Vagina (tissue), 2 donors: ENCODE results near the gene ANKRD60.

Source experiments
- CTCF ChIP-seq, 3 experiments: fragments of 450-650 bp in 2 of 3; fragments of 200-600 bp in 1 of 3; sonication (generic) in 1 of 3; IDR thresholded peaks; one replicate each; pipeline ENCODE4 v1.5.1; 2017 to 2019; ENCODE audit warnings: antibody characterized with exemption in 3 of 3, mild to moderate bottlenecking in 2 of 3, moderate library complexity in 2 of 3
- POLR2AphosphoS5 ChIP-seq, 2 donors: sonication (generic); formaldehyde crosslinking; IDR thresholded peaks; one replicate each; pipeline ENCODE4 v1.9.0; 2017; ENCODE audit warnings: antibody characterized with exemption in 2 of 2, mild to moderate bottlenecking in 2 of 2, low read depth in 1 of 2; ENCODE audit not compliant: insufficient read depth in 1 of 2

DNA sequence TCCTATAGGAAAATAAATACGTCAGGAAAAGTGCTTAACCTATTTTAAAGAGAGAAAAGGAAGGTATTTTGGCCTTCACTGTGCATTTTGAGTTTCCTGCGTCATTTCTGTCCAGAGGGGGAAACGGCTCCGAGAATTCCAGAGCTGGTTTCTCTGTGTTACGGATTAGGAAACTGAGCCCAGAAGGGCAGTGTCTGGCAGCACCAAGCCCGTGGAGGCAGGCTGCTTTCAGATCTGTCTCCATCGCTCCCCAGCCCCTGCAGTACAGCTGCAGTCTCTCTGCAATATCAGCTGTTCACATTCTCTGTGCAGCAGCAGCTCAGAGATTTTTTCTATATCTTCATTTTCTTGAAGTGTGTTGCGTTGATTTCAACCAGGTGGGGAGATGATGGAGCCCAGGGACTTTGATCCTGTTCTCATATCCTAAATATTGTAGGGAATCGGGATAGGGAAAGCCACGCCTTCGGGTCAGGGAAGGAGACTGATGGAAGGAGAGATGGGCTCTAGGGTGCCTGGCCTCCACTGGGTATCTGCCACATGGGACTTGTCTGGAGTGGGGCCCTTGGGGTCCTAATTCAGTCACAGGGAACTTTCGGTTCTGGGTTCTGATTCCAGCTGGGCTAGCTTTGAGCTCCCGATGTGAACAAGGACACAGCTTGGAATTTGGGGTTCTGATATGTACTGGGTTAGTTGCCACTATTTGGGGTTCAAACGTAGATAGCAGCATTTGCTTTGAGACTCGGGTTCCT lies 2.8 kb downstream of the ANKRD60 start:
- no peak for TF ChIP-seq CTCF (IDR thresholded peaks at IDR 0.05)
- TF ChIP-seq POLR2AphosphoS5 (IDR thresholded peaks at IDR 0.05; ENCODE audit: insufficient read depth in 1 of 2, low read depth in 1 of 2) = no peak
